HG02970 (cell line): ENCODE data around the gene MYBPC2.
"Not testable (repeated sequence)": the region's sequence is repeated elsewhere in the genome, so short reads cannot be mapped to it uniquely, and the experiment has no call there.

ENCODE experiments used
- ATAC-seq: cut with Tn5 transposase; IDR thresholded peaks from one replicate; pipeline ENCODE4 v1.9.1; 2021; ENCODE audit warnings: mild to moderate bottlenecking, moderate library complexity, moderate number of reproducible peaks; ENCODE audit not compliant: unreplicated experiment, low FRiP score

MYBPC2 gene

DNA sequence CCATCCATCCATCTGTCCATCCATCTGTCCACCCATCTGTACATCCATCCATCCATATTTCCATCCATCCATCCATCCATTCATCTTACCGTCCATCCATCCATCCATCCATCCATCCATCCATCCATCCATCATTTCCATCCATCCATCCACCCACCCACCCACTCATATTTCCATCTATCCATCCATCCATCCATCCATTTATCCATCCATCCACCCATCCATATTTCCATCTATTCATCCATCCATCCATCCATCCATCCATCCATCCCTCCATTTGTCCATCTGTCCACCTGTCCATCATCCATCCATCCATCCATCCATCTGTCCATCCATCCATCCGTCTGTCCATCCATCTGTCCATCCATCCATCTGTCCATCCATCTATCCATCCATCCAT lies 23.3 kb downstream of the MYBPC2 start:
- ATAC-seq = no peak

DNA sequence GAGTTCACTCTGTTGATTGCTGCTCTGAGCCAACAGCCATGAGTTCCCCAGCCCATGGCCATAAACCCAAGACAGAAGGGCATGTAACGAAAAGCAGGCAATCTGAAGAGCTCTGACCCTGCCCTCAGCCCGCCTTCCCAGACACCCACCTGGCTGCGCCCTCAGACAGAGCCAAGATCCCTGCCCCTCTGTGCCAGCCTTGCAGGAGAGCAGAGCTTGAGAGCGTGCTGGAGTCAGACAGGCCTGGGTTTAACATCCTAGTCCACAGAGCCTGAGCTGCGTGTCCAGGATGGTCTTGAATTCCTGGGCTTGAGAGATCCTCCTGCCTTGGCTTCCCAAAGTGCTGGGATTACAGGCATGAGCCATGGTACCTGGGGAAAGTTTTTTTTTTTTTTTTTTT lies 24.6 kb downstream of the MYBPC2 start:
- ATAC-seq = no peak

DNA sequence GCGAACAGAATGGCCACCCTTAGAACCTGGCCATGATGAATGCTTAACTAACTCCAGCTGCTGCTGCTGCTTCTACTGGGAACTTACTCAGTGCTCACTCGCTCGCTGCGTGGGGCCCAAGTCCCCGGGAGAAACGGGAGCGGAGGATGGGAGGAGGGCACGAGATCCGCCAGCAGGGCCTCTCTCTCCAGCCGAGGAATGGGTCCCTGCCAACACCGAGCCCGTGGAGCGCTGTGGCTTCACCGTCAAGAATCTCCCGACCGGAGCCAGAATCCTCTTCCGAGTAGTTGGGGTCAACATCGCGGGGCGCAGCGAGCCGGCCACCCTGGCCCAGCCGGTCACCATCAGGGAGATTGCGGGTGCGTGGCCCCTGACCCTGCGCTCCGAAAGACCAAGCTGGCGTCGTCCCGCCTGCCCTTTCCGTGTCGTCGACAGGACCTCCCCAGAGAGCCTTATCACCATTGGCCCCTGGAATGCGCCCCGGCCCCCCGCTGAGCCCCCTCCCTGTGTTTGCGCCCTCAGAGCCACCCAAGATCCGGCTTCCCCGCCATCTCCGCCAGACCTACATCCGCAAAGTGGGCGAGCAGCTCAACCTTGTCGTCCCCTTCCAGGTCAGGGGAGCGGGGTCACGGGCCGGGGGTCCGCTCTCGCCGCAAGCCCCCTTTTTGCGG lies 25.8 kb downstream of the MYBPC2 start:
- ATAC-seq = no peak

DNA sequence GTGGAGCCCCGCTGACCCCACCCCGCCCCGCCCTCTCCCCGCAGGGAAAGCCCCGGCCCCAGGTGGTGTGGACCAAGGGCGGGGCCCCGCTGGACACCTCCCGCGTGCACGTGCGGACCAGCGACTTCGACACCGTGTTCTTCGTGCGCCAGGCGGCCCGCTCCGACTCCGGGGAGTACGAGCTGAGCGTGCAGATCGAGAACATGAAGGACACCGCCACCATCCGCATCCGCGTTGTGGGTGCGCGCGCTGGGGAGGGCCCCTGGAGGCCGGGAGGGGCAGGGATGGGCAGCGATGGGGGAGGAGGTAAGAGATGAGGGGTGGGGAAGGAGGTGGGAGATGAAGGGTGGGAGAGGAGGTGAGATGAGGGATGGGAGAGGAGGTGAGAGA lies 26.4 kb downstream of the MYBPC2 start:
- no peak for ATAC-seq

DNA sequence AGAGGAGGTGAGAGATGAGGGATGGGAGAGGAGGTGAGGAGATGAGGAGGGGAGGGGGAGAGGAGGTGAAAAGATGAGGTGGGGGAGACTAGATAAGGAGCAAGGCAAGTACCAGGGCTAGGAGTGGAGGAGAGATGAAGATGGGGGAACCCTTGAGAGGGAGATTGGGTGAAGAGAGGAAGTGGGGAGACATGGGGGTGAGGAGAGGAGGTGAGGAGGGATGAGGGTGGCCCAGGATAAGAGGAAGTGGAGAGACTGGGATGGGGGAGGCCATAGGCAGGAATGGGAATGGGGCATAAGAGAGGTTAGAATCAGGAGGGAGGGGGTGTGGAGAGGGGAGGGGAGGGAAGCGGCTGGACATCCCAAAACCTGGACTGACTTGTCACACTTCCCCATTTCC lies 26.9 kb downstream of the MYBPC2 start:
- no peak for ATAC-seq

DNA sequence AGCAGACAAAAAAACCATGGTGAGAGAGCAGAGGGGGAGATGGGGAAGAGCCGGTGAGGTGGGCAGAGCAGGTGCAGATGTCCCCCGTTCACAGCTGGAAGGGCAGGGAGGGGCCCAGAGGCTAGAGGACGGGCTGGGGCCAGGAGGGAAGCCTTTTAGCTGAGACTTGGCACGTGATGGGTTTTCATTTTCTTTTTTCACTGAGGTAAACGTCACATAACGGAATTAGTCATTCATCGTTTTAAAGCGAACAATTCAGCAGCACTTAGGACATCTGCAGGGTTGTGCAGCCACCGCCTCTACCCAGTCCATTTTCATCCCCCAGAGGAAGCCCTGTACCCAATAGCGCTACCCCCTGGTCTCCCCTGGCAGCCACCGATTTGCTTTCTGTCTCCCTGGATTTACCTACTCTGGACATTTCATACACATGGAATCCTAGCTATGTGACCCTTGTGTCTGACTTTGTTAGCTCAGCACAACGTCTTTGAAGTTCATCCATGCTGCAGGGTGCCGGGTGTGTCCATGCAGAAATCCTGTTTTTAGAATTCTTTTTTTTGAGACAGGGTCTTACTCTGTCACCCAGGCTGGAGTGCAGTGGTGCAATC lies 27.6 kb downstream of the MYBPC2 start:
- peak; percentile 43 for ATAC-seq

DNA sequence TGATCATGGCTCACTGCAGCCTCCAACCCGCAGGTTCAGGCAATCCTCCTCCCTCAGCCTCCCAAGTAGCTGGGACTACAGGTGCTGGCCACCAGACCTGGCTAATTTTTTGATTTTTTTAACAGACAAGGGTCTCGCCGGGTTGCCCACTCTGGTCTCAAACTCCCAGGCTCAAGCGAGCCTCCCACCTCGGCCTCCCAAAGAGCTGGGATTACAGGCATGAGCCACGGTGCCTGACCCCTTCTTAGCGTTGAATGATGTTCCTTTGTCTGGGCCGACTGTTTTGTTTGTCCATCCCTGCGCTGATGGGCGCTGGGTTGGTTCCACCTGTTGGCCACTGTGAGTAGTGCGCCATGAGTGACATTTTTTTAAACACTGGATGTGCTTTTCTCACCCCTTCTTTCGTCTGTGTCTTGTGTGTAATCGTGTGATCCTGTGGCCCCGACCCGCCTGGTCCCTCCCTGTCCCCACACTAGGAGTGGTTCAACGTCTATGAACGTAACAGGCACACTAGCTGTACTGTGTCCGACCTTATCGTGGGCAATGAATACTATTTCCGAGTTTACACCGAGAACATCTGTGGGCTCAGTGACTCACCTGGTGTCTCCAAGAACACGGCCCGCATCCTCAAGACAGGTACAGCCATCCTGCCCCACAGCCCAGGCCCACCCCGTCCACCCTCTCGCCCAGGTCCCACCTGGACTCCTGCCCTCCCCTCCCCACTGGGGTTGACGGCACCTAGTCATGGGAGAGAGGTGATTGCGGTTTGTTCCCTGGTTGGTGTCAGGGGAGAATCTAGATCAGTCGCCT lies 28.6 kb downstream of the MYBPC2 start:
- ATAC-seq = no peak

DNA sequence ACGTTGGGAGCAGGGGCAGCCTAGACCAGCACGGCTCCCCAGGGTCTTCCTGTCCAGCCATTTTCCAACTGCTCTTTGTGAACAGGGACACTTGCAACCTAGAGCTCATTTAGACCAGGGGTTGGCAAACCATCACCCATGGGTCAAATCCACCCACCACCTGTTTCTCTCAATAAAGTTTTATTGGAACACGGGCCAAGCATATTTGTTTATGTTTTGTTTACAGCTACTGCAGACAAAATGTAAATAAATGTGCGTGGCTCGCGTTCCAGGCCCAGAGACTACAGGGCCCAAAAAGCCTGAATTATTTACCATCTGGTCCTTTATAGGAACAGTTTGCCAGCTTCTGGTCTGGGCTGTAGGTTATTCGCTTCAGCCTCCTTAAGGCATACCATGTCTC lies 30.3 kb downstream of the MYBPC2 start:
- ATAC-seq = no peak

DNA sequence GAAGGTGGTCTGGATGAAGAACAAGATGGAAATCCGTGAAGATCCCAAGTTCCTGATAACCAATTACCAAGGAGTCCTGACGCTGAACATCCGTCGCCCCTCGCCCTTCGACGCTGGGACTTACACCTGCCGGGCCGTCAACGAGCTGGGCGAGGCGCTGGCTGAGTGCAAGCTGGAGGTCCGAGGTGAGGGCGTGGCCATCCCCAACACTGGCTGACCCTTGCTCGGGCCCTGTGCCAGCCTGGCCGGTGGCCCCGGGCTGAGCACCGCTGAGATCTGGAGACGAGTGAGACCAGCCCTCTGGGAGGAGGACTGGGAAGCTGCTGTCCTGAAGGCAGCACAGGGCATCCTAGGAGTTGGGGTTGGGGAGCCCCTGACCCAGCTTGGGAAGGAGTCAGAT lies 31.7 kb downstream of the MYBPC2 start:
- no peak for ATAC-seq

DNA sequence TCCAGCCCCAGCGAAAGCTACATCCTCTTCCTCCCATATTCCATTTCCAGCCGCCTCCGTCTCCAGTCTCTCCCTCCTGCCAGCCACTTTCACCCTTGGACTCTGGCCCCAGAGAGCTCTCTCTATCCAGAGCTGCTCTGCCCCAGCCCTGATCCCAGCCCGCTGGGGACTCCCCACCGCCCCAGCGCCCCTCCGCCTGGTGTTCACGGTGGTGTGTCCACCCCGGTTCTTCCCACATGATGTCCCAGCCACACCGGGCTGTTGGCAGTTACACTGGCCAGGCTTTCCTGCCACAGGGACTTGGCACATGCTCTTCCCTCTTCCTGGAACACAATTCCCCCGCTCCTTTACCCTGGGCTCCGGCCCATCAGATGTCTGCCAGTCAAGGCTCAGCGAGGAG lies 32.3 kb downstream of the MYBPC2 start:
- no peak for ATAC-seq

DNA sequence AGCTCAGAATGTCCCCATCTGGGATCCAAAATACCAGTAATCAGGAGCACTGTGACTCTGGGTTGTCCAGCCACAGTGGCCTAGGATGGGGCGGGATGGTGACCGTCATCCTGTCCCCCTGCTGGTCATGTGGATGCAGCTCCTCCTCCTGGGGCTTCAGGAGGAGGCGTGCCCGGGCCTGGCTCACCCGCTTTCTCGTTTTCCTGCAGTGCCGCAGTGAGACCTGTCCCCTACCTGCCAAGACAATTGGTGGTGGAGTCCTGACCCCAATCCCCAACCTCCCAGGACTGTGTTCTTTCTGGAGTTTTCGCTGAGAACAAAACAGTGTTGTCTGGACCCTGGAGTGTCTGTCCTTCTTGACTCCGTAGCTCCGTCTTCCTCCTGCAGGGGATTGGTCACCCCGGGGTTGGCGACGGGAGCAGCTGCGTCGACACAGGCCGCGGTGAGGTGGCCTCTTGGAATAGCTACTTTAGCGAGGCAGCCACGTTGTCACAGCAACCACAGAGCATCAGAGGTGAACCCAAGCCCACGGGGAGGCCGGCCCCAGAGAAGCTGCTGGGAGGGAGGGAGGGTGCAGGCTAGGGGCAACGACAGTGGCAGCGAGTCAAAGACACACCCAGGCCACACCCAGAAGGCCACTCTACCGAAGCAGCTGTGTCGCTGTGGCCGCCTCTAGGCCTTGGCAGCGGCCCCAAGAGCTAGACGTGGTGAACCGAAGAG lies 33.5 kb downstream of the MYBPC2 start:
- ATAC-seq = no peak

DNA sequence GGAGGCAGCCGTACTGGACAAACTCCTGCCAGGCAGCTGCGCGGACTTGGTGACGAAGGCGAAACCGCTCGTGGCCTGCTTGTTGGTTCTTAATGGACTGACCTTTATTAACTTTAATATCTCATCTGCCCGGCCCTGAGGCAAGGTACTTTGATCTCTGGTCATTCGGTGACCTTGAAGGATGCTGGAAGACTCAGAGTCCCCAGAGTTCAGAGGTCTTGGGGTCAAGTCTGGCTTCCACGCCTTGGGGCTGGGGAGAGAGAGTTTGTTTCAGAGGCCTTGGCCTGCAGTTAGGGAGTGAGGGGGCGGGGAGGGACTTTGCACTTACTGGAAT lies 34.0 kb downstream of the MYBPC2 start:
- no peak for ATAC-seq

DNA sequence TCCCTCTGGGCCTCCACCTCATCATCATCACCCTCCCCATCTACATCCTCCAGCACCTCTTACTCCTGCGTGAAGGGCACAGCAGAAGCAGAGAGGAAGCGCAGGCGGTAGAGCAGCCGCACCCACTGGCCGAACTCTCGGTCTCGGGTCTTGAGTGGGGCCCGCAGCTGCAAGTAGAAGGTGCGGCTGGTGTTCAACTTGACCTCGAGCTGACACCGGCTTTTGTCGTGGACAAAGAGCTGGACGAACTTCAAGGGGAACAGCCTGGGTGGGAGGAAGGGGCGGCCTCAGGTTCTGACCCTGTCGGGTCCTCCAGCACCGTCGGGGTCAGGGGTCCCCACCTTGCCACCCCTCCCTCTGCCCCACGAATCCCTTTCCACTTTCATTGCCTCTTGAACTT lies 34.9 kb downstream of the MYBPC2 start:
- ATAC-seq = no peak

DNA sequence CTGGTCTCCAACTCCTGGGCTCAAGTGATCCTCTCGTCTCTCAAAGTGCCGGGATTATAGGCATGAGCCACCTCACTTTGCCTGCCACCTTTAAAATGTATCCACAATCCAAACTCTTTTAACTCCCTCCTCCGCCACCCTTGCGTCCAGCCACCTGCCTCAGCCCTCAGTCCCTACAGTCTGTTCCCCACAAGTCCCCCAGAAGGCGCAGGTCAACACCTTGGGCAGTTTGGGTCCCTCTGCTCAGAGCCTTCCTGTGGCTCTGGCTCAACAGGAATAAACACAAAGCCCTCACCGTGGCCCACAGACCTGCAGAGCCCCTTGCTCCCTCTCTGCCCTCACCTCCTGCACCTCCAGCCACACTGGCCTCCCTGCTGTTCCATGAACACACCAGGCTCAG lies 36.1 kb downstream of the MYBPC2 start:
- no peak for ATAC-seq

DNA sequence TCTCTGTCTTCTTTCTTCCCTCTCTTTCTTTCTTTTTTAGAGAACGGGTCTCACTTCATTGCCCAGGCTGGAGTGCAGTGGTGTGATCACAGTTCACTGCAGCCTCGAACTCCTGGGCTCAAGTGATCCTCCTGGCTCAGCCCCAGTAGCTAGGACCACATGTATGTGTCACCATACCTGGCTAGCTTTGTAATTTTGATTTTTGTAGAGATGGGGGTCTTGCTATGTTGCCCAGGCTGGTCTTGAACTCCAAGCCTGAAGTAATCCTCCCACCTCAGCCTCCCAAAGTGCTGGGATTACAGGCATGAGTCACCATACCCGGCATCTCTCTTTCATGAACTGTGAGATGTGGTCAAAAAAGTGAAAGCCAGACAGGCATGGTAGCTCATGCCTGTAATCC lies 40.6 kb downstream of the MYBPC2 start:
- not testable (repeated sequence) for ATAC-seq

DNA sequence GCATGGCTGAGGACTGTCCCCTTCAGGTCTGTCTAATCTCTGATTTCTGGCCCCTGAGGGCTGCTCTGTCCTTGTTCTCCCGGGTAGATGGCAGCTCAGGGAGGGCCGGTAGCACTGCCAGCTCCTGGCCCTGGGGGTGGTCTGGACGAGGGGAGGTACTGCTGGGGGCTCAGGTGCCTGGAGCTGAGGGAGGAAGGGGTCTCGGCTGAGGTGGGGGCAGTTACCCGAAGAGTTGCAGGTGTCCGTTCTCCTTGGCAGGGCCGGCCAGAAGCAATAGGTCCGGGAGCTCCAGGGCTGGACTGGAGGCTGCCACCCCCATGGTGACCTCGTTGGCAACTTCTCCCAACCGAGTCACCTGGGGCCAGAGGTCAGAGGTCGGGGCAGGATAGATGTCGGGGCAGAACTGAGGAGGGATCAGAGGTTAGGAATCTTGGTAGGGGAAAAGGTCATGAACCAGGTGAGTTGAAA lies 42.4 kb downstream of the MYBPC2 start:
- ATAC-seq = no peak

DNA sequence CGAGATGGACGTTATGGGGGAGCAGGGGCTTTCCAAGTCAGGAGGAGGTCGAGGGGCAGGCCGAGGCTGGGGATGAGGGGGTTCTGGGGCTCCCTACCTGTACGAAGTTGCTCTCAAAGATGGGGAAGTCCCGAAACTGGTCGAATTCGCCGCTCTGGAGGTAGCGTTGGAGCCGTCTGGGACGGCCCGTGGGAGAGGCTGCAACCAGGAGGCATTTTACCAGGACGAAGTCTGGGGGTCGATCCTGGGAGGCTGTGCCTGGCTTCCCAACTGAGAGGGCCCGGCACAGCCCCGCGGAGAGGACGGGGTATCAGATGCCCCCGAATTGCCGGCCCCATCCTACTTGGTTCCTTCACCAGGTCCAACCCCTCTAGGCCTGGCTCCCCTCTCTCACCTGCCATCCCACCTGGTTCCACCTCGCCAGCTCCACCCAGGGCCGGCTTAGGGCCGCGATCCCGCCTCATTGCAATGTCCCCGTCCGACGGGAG lies 43.1 kb downstream of the MYBPC2 start:
- peak; percentile 18 for ATAC-seq

DNA sequence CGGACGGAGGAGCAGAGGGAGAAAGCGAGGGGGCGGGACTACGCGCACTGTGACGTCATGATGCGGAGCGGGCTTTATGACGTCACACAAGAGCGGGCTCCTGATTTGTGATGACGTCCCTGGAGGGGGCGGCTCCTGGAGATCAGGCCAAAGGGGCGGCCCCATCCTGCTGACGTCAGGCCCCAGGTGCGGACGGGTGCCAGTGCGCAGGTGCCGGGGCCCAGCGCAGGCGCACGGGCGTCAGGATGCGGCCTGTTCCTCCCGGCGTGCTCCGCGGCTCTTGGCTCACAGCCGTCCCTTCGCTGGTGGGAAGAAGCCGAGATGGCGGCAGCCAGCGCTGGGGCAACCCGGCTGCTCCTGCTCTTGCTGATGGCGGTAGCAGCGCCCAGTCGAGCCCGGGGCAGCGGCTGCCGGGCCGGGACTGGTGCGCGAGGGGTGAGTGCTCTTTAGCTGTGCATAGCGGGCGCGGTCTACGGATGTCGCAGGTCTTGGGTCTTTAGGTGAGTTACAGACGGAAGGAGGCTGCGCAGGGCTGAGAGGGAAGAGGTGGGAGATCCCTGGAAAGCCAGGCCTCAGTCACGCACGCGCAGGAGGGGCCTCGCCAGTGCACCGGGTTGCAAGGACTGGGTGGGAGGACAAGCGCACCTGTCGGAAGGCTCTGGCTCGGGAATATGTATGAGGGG lies 43.7 kb downstream of the MYBPC2 start, which contains the start of the genes EMC10 and GARIN5A:
TSS of gene EMC10 (plus strand) at position 284 of the 683 bp plus-strand sequence. CDS start at position 322, 38 bp downstream.
TSS of gene GARIN5A (minus strand) at position 625 of the 683 bp plus-strand sequence. CDS start at position 165, 460 bp downstream.
- ATAC-seq = peak; percentile 77

DNA sequence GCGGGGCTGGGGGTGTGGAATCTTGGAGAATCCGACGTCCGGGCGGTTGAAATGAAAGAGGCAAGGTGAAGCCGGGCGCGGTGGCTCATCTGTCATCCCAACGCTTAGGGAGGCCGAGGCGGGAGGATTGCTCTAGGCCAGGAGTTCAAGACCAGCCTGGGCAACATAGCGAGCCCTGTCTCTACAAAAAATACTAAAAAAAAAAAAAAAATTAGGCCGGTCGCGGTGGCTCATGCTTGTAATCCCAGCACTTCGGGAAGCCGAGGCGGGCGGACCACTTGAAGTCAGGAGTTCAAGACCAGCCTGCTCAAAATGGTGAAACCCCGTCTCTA lies 44.2 kb downstream of the MYBPC2 start:
- ATAC-seq = no peak
